ENCODE results near the gene CALML6.

GRCh38 chr1:1927751-1928150 lies 12.7 kb downstream of the CALML6 start:
- TF ChIP-seq POLR2AphosphoS2 (conservative IDR thresholded peaks at IDR 0.05; ENCODE audit: low read length), result no peak
- no peak for TF ChIP-seq FOXS1 (CRISPR knock-in tag; IDR thresholded peaks at IDR 0.05)
- TF ChIP-seq CTCF (IDR thresholded peaks at IDR 0.05), result no peak
- no peak for TF ChIP-seq PHF8 (IDR thresholded peaks at IDR 0.05; ENCODE audit: borderline replicate concordance, low read depth)
- TF ChIP-seq CBX8 (IDR thresholded peaks at IDR 0.05), result no peak
- no peak for TF ChIP-seq POLR2A (IDR thresholded peaks at IDR 0.05; ENCODE audit: low read length)
- TF ChIP-seq ELK1 (IDR thresholded peaks at IDR 0.05; ENCODE audit: low read depth, low read length), result no peak
- no peak for TF ChIP-seq HOXA7 (CRISPR knock-in tag; IDR thresholded peaks at IDR 0.05)
- TF ChIP-seq USF2 (IDR thresholded peaks at IDR 0.05), result no peak
- TF ChIP-seq MAZ (IDR thresholded peaks at IDR 0.05; ENCODE audit: borderline replicate concordance, low read depth, low read length), result no peak
- TF ChIP-seq RAD21 (conservative IDR thresholded peaks at IDR 0.05 in 1 of 2, IDR thresholded peaks at IDR 0.05 in 1 of 2), result no peak
- no peak for TF ChIP-seq CEBPB (IDR thresholded peaks at IDR 0.05)
